ENCODE data around the gene PPAT. TPM values are rescaled to one million over a fixed set of nuclear protein-coding genes. Genes with fewer than 3 reads are reported as not detected.

The PPAT gene
- total RNA-seq, 2 experiments from 2014 or later = 36.8 to 48.2 TPM

DNA sequence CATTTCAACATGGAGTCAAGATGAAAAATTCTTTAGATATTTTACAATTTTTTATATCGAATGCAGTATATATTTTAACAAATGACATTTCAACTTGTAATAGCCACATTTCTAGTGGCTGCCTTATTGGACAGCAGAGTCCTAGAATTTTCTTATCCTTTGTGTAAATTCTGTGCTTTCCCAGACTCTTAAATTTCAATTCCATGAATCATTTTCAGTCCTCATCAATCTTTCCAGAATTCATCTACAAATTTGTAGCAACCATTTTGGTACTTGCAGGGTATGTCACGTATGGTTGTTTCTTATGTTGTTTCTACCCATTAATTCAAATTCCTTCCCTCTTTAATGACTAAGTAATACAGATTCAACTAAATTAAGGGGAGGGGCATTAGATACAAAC lies 3.4 kb upstream of the PPAT start:
- H3K4me3 Mint-ChIP-seq = peak overlapping the region; percentile 41
- H3K27me3 Mint-ChIP-seq = no peaks in the 10 kb centered on the region
- H3K36me3 Mint-ChIP-seq (ENCODE audit: low read depth) = peaks cover 51% of the 10 kb centered on the region
- peaks cover 45% of the 10 kb centered on the region for H3K4me1 Mint-ChIP-seq
- no peak overlapping the region for H3K27ac Mint-ChIP-seq
- intact Hi-C loops (cut with DNase I, micrococcal nuclease) = loop anchor here (5.0 to 10.0 kb wide), 2 partner anchors 214 to 216 kb away; no protein-coding TSS in a partner anchor
- ChIA-PET CTCF (interaction anchor here (0.7 to 1.5 kb wide), 2 partner anchors 13 to 29 kb away, joined by 3 read pairs; no protein-coding TSS in a partner anchor), POLR2A (interaction anchor here (0.7 kb wide), 1 partner anchor 30 kb away, joined by 7 read pairs; no protein-coding TSS in a partner anchor)
- DNase-seq = no peak
- H3K9me3 Mint-ChIP-seq (ENCODE audit: low read depth) = no peaks in the 10 kb centered on the region
- no peak for ATAC-seq

DNA sequence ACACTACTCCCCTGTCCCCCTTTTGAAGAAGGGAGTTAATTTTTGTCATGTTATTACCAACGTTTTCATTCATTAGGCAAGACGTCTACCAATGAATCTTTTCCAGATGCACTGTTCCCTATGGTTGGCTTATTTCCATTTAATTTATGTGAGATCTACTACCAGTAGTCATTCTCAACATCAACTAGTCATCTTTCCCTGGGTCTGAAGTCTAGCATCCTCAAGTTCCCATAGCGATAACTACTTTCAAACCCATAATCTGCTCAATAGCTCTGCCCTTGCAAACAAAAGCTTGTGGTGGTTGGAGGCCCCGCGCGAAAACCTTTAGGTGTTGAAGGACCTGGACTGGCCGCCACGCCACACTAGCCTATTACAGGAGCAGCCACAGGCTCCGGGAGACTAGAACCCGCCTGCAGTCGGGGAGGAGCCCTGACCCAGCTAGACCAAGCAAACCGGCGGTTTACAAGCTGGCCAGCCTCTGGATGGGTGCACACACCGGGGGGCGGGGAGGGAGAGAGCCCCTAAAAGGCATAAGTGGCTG lies 746 bp downstream of the PPAT start:
- intact Hi-C loops (cut with DNase I, micrococcal nuclease) = loop anchor here (1.0 to 10.0 kb wide), 10 partner anchors 47 to 582 kb away; partner anchors contain the start of genes AASDH (in 2 of the 2), REST (in 2 of the 2), CEP135 (in 1 of the 2) and EXOC1 (in 1 of the 2)
- Mint-ChIP-seq H3K27ac (peak overlapping the region; percentile 97), H3K9me3 (ENCODE audit: low read depth) (no peaks in the 10 kb centered on the region), H3K27me3 (no peaks in the 10 kb centered on the region), H3K36me3 (ENCODE audit: low read depth) (peaks cover 25% of the 10 kb centered on the region), H3K4me3 (peak overlapping the region; percentile 88), H3K4me1 (peaks cover 48% of the 10 kb centered on the region)
- DNase-seq (peak; percentile 63), ATAC-seq (no peak)
- CTCF ChIA-PET = interaction anchor here (0.6 to 3.1 kb wide), 11 partner anchors 9 to 487 kb away, joined by 3 to 29 read pairs (median 5); partner anchors contain the start of genes AASDH and CEP135
- POLR2A ChIA-PET = interaction anchor here (0.5 to 2.6 kb wide), 5 partner anchors 9 to 543 kb away, joined by 5 to 51 read pairs (median 6); partner anchors contain the start of genes AASDH, NOA1 and POLR2B

DNA sequence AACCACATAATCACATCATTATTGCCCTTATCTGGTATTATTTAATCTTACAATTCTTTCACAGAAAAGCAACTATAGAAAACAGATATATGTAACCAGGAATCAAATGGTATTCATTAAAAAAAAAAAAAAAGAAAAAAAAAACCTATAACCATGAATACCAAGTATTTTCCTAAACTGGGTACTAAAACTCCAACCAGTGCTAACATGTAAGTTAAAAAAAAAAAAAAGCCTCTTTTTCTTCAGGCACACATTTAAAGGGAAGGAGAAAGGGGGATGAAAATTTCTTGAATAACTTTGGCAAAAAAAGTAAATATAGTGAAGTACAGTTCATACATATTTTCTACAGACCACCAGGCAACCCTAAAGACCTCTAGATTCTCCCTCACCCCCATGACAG lies 2.1 kb downstream of the PPAT start:
- H3K36me3 Mint-ChIP-seq (ENCODE audit: low read depth) = peaks cover 16% of the 10 kb centered on the region
- POLR2A ChIA-PET = no interaction called here
- H3K4me3 Mint-ChIP-seq = peak overlapping the region; percentile 88
- intact Hi-C loops (cut with DNase I, micrococcal nuclease) = loop anchor here in 1 of 2 experiments (10.0 kb wide), 1 partner anchor 222 kb away; no protein-coding TSS in a partner anchor
- H3K9me3 Mint-ChIP-seq (ENCODE audit: low read depth) = no peaks in the 10 kb centered on the region
- DNase-seq (no peak), ATAC-seq (no peak)
- no peak overlapping the region for H3K27ac Mint-ChIP-seq
- no peaks in the 10 kb centered on the region for H3K27me3 Mint-ChIP-seq
- H3K4me1 Mint-ChIP-seq = peaks cover 48% of the 10 kb centered on the region
- CTCF ChIA-PET = interaction anchor here (0.6 to 0.7 kb wide), 3 partner anchors 235 to 484 kb away, joined by 3 read pairs; partner anchors contain the start of gene CEP135

DNA sequence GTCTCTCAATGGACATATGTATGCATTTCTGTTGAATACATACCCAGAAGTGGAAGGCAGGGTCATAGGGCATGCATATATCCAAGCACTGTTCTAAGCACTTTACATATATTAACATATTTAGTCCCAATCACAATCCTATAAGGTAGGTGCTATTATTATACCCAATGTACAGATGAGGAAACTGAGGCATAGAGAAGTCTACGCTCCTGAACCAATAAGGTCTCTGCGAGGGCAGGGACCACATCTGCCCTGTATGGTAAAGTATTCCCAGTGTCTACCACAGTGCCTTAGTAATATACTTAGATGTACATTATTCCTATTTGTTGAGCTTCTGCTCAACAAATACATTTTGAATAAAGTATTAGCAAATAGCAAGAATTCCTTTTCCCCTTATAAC lies 5.2 kb downstream of the PPAT start:
- intact Hi-C loops (cut with DNase I, micrococcal nuclease) = loop anchor here in 1 of 2 experiments (10.0 kb wide), 1 partner anchor 225 kb away; no protein-coding TSS in a partner anchor
- ATAC-seq = no peak
- peaks cover 54% of the 10 kb centered on the region for H3K4me1 Mint-ChIP-seq
- H3K36me3 Mint-ChIP-seq (ENCODE audit: low read depth) = peaks cover 9% of the 10 kb centered on the region
- ChIA-PET POLR2A (no interaction called here), CTCF (interaction anchor here (0.7 to 1.6 kb wide), 2 partner anchors 298 to 406 kb away, joined by 3 to 5 read pairs; no protein-coding TSS in a partner anchor)
- DNase-seq = no peak
- H3K27ac Mint-ChIP-seq = no peak overlapping the region
- no peaks in the 10 kb centered on the region for H3K27me3 Mint-ChIP-seq
- no peaks in the 10 kb centered on the region for H3K9me3 Mint-ChIP-seq (ENCODE audit: low read depth)
- no peak overlapping the region for H3K4me3 Mint-ChIP-seq

DNA sequence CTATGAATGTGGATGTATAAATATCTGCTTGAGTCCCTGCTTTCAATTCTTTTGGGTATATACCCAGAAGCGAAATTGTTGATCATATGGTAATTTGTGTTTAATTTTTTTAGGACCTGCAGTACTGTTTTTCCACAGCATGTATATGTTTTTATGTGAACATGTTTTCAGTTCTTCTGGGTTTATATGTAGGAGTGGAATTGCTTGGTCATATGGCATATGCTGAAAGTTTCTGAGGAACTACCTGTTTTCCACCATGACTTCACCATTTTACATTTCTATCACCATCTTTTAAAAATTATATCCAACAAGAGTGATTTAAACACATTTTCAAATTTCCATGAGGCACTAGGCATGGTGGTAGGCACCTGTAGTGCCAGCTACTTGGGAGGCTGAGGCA lies 8.2 kb downstream of the PPAT start:
- intact Hi-C loops (cut with DNase I, micrococcal nuclease) = loop anchor here in 1 of 2 experiments (10.0 kb wide), 1 partner anchor 378 kb away; no protein-coding TSS in a partner anchor
- ATAC-seq = no peak
- ChIA-PET POLR2A (no interaction called here), CTCF (interaction anchor here (0.6 kb wide), 1 partner anchor 409 kb away, joined by 4 read pairs; no protein-coding TSS in a partner anchor)
- Mint-ChIP-seq H3K36me3 (ENCODE audit: low read depth) (peaks cover 6% of the 10 kb centered on the region), H3K9me3 (ENCODE audit: low read depth) (no peaks in the 10 kb centered on the region), H3K4me1 (peaks cover 41% of the 10 kb centered on the region), H3K27me3 (no peaks in the 10 kb centered on the region), H3K27ac (no peak overlapping the region), H3K4me3 (no peak overlapping the region)
- DNase-seq = no peak

DNA sequence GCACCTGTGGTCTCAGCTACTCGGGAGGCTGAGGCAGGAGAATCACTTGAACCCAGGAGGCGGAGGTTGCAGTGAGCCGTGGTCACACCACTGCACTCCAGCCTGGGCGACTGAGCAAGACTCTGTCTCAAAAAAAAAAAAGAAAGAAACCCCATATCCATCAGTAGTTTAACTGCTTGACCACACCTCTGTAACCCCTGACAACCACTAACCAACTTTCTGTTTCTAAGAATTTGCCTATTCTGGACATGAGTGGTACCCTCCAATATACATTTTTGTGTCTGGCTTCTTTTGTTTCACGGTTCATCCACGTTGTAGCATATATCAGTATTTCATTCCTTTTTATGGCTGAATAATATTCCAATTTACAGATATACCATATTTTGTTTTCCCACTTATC lies 9.1 kb downstream of the PPAT start:
- Mint-ChIP-seq H3K27me3 (no peaks in the 10 kb centered on the region), H3K4me1 (peaks cover 32% of the 10 kb centered on the region), H3K4me3 (no peak overlapping the region), H3K36me3 (ENCODE audit: low read depth) (peaks cover 4% of the 10 kb centered on the region), H3K9me3 (ENCODE audit: low read depth) (no peaks in the 10 kb centered on the region), H3K27ac (no peak overlapping the region)
- CTCF ChIA-PET = interaction anchor here (1.0 to 3.6 kb wide), 5 partner anchors 14 to 410 kb away, joined by 3 to 22 read pairs (median 4); no protein-coding TSS in a partner anchor
- DNase-seq (no peak), ATAC-seq (no peak)
- POLR2A ChIA-PET = no interaction called here
- intact Hi-C loops (cut with DNase I, micrococcal nuclease) = loop anchor here in 1 of 2 experiments (10.0 kb wide), 1 partner anchor 379 kb away; no protein-coding TSS in a partner anchor

DNA sequence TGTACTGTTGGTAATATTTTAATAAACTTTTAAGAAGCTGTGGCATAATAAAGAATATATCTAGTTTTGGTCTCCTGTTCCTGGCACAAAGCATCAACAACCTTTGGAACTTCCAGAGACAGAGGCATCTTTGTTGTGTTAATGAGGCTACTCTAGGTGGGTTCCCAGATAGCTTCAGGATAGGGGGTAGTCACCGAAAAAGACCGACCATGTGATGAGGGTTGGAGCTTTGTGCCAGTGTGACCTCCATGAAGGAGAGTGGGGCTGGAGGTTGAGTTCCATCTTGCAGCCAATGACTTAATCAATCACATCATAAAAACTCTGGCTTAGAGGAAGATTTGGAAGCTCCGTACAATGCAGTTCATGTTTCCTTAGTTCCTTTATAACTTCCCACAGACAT lies 9.9 kb downstream of the PPAT start:
- no peak overlapping the region for H3K27ac Mint-ChIP-seq

DNA sequence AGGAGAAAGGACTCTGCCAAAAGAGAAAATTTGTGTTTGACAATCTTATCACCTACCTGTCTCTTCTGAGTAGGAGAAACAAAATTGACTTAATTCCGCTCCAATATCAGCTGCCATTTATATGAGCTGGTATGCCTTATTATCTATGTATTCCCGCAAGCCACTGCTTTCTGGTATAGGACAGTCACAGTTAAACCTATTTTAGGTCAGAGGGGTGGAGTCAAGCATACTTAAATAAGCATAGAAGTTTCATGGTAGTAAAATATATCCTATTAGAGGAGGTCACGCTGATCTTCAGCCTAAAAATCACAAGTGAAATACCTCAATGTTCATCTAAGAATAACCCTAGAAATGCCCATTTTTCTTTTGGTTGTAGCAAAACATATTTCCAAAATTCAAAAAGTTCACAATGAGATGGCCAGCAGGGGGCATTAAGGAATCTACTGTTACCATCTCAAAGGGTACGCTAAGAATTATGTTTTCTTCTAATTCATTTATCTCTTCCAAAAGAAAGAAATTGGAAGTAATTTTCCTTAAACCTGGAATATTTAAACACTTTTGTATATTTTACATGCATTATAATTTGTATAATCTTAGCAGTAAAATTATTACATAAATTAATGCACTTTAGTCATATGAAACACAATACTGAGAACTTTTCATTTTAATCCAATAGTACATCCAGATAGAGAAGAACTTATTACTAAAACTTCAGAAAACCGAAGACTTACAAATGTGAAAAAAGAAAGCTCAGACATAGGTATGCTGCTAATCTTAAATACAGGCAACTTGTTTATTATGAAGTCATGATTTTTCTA lies 10.5 kb downstream of the PPAT start:
- Mint-ChIP-seq H3K4me3 (no peak overlapping the region), H3K4me1 (peaks cover 24% of the 10 kb centered on the region), H3K36me3 (ENCODE audit: low read depth) (peaks cover 4% of the 10 kb centered on the region), H3K9me3 (ENCODE audit: low read depth) (no peaks in the 10 kb centered on the region), H3K27ac (no peak overlapping the region), H3K27me3 (no peaks in the 10 kb centered on the region)
- ATAC-seq (no peak), DNase-seq (peak; percentile 39)
- ChIA-PET POLR2A (interaction anchor here (1.6 kb wide), 1 partner anchor 11 kb away, joined by 5 read pairs; the partner anchor contains the start of genes PAICS and PPAT), CTCF (interaction anchor here (0.6 to 3.6 kb wide), 23 partner anchors 9 to 560 kb away, joined by 3 to 22 read pairs (median 4); partner anchors contain the start of genes AASDH, PAICS, PPAT and REST)
- intact Hi-C loops (cut with DNase I, micrococcal nuclease) = loop anchor here (1.0 to 10.0 kb wide), 4 partner anchors 119 to 412 kb away; no protein-coding TSS in a partner anchor

More for the DNA sequence above, 9.9 kb downstream of the PPAT start:
- Mint-ChIP-seq H3K9me3 (ENCODE audit: low read depth) (no peaks in the 10 kb centered on the region), H3K4me3 (no peak overlapping the region), H3K27me3 (no peaks in the 10 kb centered on the region), H3K36me3 (ENCODE audit: low read depth) (peaks cover 4% of the 10 kb centered on the region), H3K4me1 (peaks cover 28% of the 10 kb centered on the region)
- CTCF ChIA-PET = interaction anchor here (0.6 to 3.6 kb wide), 21 partner anchors 9 to 482 kb away, joined by 3 to 22 read pairs (median 4); partner anchors contain the start of genes AASDH, PPAT and REST
- no peak for DNase-seq
- intact Hi-C loops (cut with DNase I, micrococcal nuclease) = loop anchor here (1.0 to 10.0 kb wide), 4 partner anchors 119 to 411 kb away; no protein-coding TSS in a partner anchor
- POLR2A ChIA-PET = interaction anchor here (1.6 kb wide), 1 partner anchor 10 kb away, joined by 5 read pairs; the partner anchor contains the start of genes PAICS and PPAT
- no peak for ATAC-seq

DNA sequence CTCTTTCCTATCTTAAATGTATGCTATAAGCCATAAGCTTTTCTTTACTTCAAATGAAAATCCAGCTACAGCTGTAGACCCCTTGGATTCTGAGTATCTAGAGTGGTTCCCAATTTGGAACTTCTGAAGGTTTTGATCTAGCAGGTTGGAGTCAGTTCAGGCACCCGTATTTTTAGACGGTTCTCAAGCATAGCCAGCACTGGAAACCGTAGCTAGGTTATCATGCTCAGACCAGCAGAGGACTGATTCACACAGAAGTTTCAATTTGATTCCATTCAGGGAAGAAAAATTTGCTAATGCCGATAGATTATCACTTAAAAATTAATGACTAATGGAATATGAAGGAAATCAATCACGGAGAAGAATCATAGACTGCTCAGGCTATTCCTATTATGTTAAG lies 11.2 kb downstream of the PPAT start:
- Mint-ChIP-seq H3K27me3 (no peaks in the 10 kb centered on the region), H3K27ac (no peak overlapping the region), H3K4me1 (peaks cover 17% of the 10 kb centered on the region), H3K4me3 (no peak overlapping the region), H3K9me3 (ENCODE audit: low read depth) (no peaks in the 10 kb centered on the region), H3K36me3 (ENCODE audit: low read depth) (peaks cover 4% of the 10 kb centered on the region)
- ChIA-PET CTCF (interaction anchor here (0.6 to 3.6 kb wide), 9 partner anchors 11 to 559 kb away, joined by 3 to 22 read pairs (median 4); partner anchors contain the start of genes PAICS and PPAT), POLR2A (no interaction called here)
- intact Hi-C loops (cut with DNase I, micrococcal nuclease) = loop anchor here (2.0 to 10.0 kb wide), 3 partner anchors 377 to 413 kb away; no protein-coding TSS in a partner anchor
- ATAC-seq (no peak), DNase-seq (no peak)

DNA sequence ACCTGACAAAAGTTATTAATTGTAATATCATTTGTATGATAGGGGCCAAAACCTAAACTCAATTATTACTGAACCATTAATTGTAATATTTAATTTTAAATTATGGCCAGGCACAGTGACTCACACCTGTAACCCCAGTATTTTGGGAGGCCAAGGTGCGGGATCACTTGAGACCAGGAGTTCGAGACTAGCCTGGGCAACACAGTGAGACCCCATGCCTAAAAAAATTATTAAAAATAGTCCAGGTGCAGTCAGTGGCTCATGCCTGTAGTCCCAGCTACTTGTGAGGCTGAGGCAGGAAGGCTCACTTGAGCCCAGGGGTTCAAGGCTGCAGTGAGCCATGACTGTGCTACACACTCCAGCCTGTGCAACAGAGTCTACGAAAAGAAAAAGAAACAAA lies 18.0 kb downstream of the PPAT start:
- ChIA-PET POLR2A (no interaction called here), CTCF (no interaction called here)
- peaks cover 3% of the 10 kb centered on the region for H3K4me1 Mint-ChIP-seq
- H3K4me3 Mint-ChIP-seq = no peak overlapping the region
- H3K9me3 Mint-ChIP-seq (ENCODE audit: low read depth) = no peaks in the 10 kb centered on the region
- H3K27ac Mint-ChIP-seq = no peak overlapping the region
- ATAC-seq (no peak), DNase-seq (no peak)
- intact Hi-C loops (cut with DNase I, micrococcal nuclease) = no loop called here
- no peaks in the 10 kb centered on the region for H3K27me3 Mint-ChIP-seq
- H3K36me3 Mint-ChIP-seq (ENCODE audit: low read depth) = no peaks in the 10 kb centered on the region

All from activated CD4-positive, alpha-beta T cell treated with anti-CD3 and anti-CD28 coated beads for 36 hours (primary cell).